Loucy (cell line): Measurements from ENCODE around the gene BTBD16.

Experiments used
- H2AFZ ChIP-seq: fragments of 200-600 bp; sonication (generic); 2 replicates; pipeline ENCODE4 v1.6.0; 2016; ENCODE audit warnings: antibody characterized with exemption, mild to moderate bottlenecking, low read length, moderate library complexity
- H3F3A ChIP-seq: fragments of 200-600 bp; 2 replicates; pipeline ENCODE4 v1.6.0; 2016; ENCODE audit warnings: antibody characterized with exemption, low read depth, mild to moderate bottlenecking
- H3K27me3 ChIP-seq: fragments of 200-600 bp; sonication (generic); 2 replicates; pipeline ENCODE4 v1.6.1; 2014; ENCODE audit warnings: low read length, mild to moderate bottlenecking; ENCODE audit not compliant: insufficient read depth, poor library complexity, severe bottlenecking
- H3K36me3 ChIP-seq: fragments of 200-600 bp; sonication (generic); 2 replicates; pipeline ENCODE4 v1.6.1; 2016; ENCODE audit warnings: low read length; ENCODE audit not compliant: insufficient read depth
- H3K4me1 ChIP-seq: fragments of 200-600 bp; sonication (generic); 2 replicates; pipeline ENCODE4 v1.5.1; 2014; ENCODE audit warnings: low read length, mild to moderate bottlenecking; ENCODE audit not compliant: insufficient read depth, poor library complexity, severe bottlenecking
- H3K4me2 ChIP-seq: fragments of 200-600 bp; sonication (generic); 2 replicates; pipeline ENCODE4 v1.6.0; 2014; ENCODE audit warnings: antibody characterized with exemption, low read length, low read depth, mild to moderate bottlenecking; ENCODE audit not compliant: poor library complexity, severe bottlenecking
- H3K4me3 ChIP-seq: fragments of 200-600 bp; sonication (generic); 2 replicates; pipeline ENCODE4 v1.5.1; 2014; ENCODE audit warnings: low read length, mild to moderate bottlenecking, mixed read lengths; ENCODE audit not compliant: poor library complexity, severe bottlenecking
- H3K79me2 ChIP-seq: fragments of 200-600 bp; sonication (generic); 2 replicates; pipeline ENCODE4 v1.6.1; 2014; ENCODE audit warnings: low read length; ENCODE audit not compliant: insufficient read depth
- H3K9ac ChIP-seq: fragments of 200-600 bp; sonication (generic); 2 replicates; pipeline ENCODE4 v1.6.0; 2014; ENCODE audit warnings: mild to moderate bottlenecking, low read depth, low read length, moderate library complexity; ENCODE audit not compliant: poor library complexity, severe bottlenecking
- H3K9me2 ChIP-seq: fragments of 200-600 bp; sonication (generic); replicated peaks from 2 replicates; pipeline ENCODE4 v1.6.1; 2016; ENCODE audit warnings: low read depth, low read length, mixed read lengths
- H3K9me3 ChIP-seq: fragments of 200-600 bp; sonication (generic); 2 replicates; pipeline ENCODE4 v1.6.1; 2014; ENCODE audit warnings: mild to moderate bottlenecking, antibody characterized with exemption, low read length, low read depth; ENCODE audit not compliant: insufficient read depth
- H4K20me1 ChIP-seq: fragments of 200-600 bp; sonication (generic); 2 replicates; pipeline ENCODE4 v1.6.0; 2014; ENCODE audit warnings: antibody characterized with exemption, low read length, mild to moderate bottlenecking; ENCODE audit not compliant: insufficient read depth, poor library complexity, severe bottlenecking
- CTCF ChIP-seq: fragments of 200-600 bp; sonication (generic); conservative IDR thresholded peaks from 2 replicates; pipeline ENCODE4 v1.5.1; 2014; ENCODE audit warnings: mild to moderate bottlenecking, antibody characterized with exemption, low read length
- EZH2phosphoT487 ChIP-seq: fragments of 200-600 bp; IDR thresholded peaks from 2 replicates; pipeline ENCODE4 v1.6.1; 2018; ENCODE audit warnings: antibody characterized with exemption, mild to moderate bottlenecking, moderate library complexity, borderline replicate concordance

BTBD16 gene

DNA sequence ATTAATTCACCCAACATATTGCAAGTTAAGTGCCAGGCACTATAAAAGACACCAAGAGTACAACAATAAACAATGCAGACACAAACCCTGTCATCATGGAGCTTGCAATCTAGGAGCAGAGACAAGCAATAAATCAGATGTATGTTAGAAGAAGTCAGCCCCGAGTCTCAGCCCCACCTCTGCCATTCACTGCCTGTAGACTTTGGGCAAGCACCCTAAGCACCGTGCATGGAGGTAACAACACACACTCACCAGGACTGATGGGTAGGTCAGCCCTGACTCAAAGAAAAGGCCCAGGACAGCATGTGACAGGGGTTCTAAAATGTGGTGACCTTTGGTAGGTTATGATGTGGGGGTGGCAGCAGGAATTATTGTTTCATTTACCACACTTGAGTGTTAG is 54.1 kb downstream of the BTBD16 start:
- no peak overlapping the region for H2AFZ ChIP-seq
- no peak overlapping the region for H3K9ac ChIP-seq
- H4K20me1 ChIP-seq, result no peaks in the 10 kb centered on the region
- H3K4me3 ChIP-seq, result no peak overlapping the region
- no peaks in the 10 kb centered on the region for H3K4me1 ChIP-seq
- no peaks in the 10 kb centered on the region for H3K79me2 ChIP-seq
- no peaks in the 10 kb centered on the region; the same call in 1 of the 2 replicates for H3K9me3 ChIP-seq
- no peak overlapping the region for H3K4me2 ChIP-seq
- no peaks in the 10 kb centered on the region for H3K9me2 ChIP-seq
- no peaks in the 10 kb centered on the region for H3F3A ChIP-seq
- TF ChIP-seq EZH2phosphoT487 (no peak), CTCF (no peak)
- H3K27me3 ChIP-seq, result no peaks in the 10 kb centered on the region
- H3K36me3 ChIP-seq, result no peaks in the 10 kb centered on the region

DNA sequence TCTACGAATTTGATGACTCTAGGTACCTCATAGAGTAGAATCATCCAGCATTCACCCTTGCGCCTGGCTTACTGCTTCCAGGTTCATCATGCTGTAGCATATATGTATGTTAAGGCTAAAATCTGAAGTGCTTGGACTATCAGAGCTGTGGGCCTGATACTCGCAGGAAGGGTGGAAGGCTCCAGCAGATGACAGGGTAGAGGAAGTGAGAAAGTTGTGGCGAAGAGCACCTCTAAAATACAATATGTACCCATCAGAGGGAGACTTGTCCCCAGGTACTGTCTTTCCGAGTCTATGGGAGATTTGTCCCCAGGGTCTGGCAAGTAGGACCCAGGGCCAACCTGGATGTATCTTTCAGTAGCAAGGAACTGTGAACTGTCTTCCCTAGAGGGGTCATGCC is 55.3 kb downstream of the BTBD16 start:
- no peak overlapping the region for H2AFZ ChIP-seq
- H3K4me3 ChIP-seq, result no peak overlapping the region
- TF ChIP-seq CTCF (no peak), EZH2phosphoT487 (no peak)
- no peaks in the 10 kb centered on the region for H3K27me3 ChIP-seq
- H3K4me1 ChIP-seq, result no peaks in the 10 kb centered on the region
- no peaks in the 10 kb centered on the region for H3K9me2 ChIP-seq
- no peak overlapping the region for H3K9ac ChIP-seq
- H4K20me1 ChIP-seq, result no peaks in the 10 kb centered on the region
- no peaks in the 10 kb centered on the region for H3K79me2 ChIP-seq
- no peaks in the 10 kb centered on the region for H3K36me3 ChIP-seq
- H3K9me3 ChIP-seq, result no peaks in the 10 kb centered on the region; the same call in 1 of the 2 replicates
- H3F3A ChIP-seq, result no peaks in the 10 kb centered on the region
- H3K4me2 ChIP-seq, result no peak overlapping the region

DNA sequence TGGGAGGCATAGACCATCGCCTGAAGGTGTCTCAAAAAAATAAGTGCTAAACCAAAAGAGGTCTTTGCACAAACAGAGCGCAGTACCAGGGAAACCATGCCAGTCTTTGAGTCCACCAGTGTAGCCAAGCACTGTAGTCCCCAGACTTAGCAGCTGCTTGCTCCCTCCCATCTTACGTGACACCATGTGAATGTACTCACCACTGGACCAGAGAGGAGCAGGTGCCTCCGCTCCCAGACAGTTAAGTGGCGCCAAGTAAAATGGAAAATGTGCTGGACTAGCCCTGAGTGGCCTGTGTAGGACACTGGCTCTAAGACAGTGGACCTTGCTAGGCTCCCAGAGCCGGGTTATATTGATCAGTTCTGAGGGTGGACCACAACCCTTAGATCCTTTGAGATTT is 55.7 kb downstream of the BTBD16 start:
- Histone ChIP-seq H3K4me2 (no peak overlapping the region), H4K20me1 (no peaks in the 10 kb centered on the region), H3F3A (no peaks in the 10 kb centered on the region), H3K27me3 (no peaks in the 10 kb centered on the region), H3K9me3 (no peaks in the 10 kb centered on the region; the same call in 1 of the 2 replicates), H3K4me3 (no peak overlapping the region), H3K9me2 (no peaks in the 10 kb centered on the region), H3K79me2 (no peaks in the 10 kb centered on the region), H3K4me1 (no peaks in the 10 kb centered on the region), H3K36me3 (no peaks in the 10 kb centered on the region), H2AFZ (no peak overlapping the region), H3K9ac (no peak overlapping the region)
- TF ChIP-seq EZH2phosphoT487, result no peak
- no peak for TF ChIP-seq CTCF
